ENCODE data around the gene AKT3. TPM values are rescaled to one million over a fixed set of nuclear protein-coding genes. Genes with fewer than 3 reads are reported as not detected.
"Not testable (repeated sequence)": the region's sequence is repeated elsewhere in the genome, so short reads cannot be mapped to it uniquely, and the experiment has no call there.

AKT3 gene
- total RNA-seq, 2 experiments from 2014 or later: 38.2 to 41.4 TPM

DNA sequence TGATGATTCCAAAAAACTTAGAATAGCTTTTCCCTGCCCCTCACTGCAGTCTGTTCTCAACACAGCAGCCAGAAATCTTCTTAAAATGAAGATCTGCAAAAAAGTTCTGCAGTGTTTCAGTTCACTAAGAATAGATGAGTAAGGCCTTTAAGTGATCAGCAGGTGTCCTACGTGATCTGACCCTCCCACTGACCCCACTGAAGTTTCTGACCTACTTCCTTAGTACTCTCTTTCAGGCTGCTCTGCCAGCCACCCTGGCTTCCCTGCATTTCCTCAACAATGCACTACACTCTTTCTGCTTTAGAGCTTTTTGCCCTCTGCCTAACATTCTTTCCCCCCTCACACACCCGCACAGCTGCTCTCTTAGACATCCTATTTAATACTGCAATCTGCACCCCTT, 182.5 kb downstream of the AKT3 start:
- Mint-ChIP-seq H3K4me1 (no peaks in the 10 kb centered on the region), H3K27ac (no peak overlapping the region), H3K9me3 (no peaks in the 10 kb centered on the region), H3K4me3 (no peak overlapping the region), H3K27me3 (no peaks in the 10 kb centered on the region), H3K36me3 (ENCODE audit: low read depth) (peaks cover 13% of the 10 kb centered on the region)
- DNase-seq: no peak
- POLR2A ChIA-PET: no interaction called here
- CTCF ChIA-PET: no interaction called here

- Mint-ChIP-seq H3K36me3 (ENCODE audit: low read depth) (peaks cover 13% of the 10 kb centered on the region), H3K4me1 (no peaks in the 10 kb centered on the region), H3K27me3 (no peaks in the 10 kb centered on the region), H3K9me3 (no peaks in the 10 kb centered on the region), H3K27ac (no peak overlapping the region), H3K4me3 (no peak overlapping the region)
- ChIA-PET POLR2A (no interaction called here), CTCF (no interaction called here)
- no peak for DNase-seq
Measured at GRCh38 chr1:243667133-243667532, 182.9 kb downstream of the AKT3 start.

DNA sequence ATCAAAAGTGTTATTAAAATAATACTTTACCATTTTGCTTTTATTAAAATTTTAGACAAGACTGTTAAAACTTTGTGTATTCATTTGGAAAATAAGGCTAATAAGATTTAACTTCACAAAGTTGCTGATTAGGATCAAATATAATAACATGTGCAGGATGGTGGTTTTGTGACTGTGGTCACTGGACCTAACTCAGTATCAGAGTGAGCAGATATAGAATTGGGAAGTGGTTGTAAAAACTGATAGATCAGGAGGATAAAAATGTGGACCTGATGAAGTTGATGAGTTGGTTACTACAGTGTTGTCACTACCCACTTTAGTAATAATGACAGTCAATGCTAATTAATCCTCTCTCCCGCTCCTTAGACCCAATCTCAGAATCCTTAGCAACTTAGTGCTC, 186.4 kb downstream of the AKT3 start:
- Mint-ChIP-seq H3K4me3 (no peak overlapping the region), H3K9me3 (peaks cover 5% of the 10 kb centered on the region), H3K27me3 (no peaks in the 10 kb centered on the region), H3K36me3 (ENCODE audit: low read depth) (peaks cover 23% of the 10 kb centered on the region), H3K27ac (no peak overlapping the region), H3K4me1 (no peaks in the 10 kb centered on the region)
- POLR2A ChIA-PET: no interaction called here
- CTCF ChIA-PET: no interaction called here
- DNase-seq: no peak

- CTCF ChIA-PET, H3K27me3 Mint-ChIP-seq, H3K4me1 Mint-ChIP-seq, POLR2A ChIA-PET, H3K4me3 Mint-ChIP-seq, DNase-seq, H3K9me3 Mint-ChIP-seq, H3K27ac Mint-ChIP-seq: not testable (repeated sequence)
- H3K36me3 Mint-ChIP-seq (ENCODE audit: low read depth): peaks cover 23% of the 10 kb centered on the region
Measured at GRCh38 chr1:243662169-243662568, 187.9 kb downstream of the AKT3 start.

DNA sequence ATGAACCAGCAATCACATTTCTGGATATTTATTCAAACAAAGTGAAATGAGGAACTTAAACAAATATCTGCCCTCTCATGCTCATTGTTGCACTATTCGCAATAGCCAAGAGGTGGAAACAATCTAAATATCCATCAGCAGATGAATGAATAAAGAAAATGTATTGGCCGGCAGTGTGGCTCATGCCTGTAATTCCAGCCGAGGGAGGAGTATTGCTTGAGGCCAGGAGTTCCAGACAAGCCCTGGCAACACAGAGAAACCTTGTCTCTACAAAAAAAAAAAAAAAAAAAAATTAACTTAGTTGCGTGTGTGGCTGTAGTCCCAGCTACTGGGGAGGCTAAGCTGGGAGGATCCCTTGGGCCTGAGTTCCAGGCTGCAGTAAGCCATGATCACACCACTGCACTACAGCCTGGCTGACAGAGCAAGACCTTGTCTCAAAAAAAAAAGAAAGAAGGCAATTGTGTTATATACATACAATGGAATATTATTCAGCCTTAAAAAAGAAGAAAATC, 191.4 kb downstream of the AKT3 start:
- H3K9me3 Mint-ChIP-seq: peaks cover 7% of the 10 kb centered on the region
- H3K4me3 Mint-ChIP-seq: no peak overlapping the region
- CTCF ChIA-PET: no interaction called here
- H3K27ac Mint-ChIP-seq: no peak overlapping the region
- POLR2A ChIA-PET: no interaction called here
- H3K27me3 Mint-ChIP-seq: no peaks in the 10 kb centered on the region
- no peaks in the 10 kb centered on the region for H3K4me1 Mint-ChIP-seq
- no peak for DNase-seq
- peaks cover 23% of the 10 kb centered on the region for H3K36me3 Mint-ChIP-seq (ENCODE audit: low read depth)

GRCh38 chr1:243657793-243658192, 192.2 kb downstream of the AKT3 start:
- Mint-ChIP-seq H3K27ac (no peak overlapping the region), H3K4me3 (no peak overlapping the region), H3K9me3 (peaks cover 10% of the 10 kb centered on the region), H3K36me3 (ENCODE audit: low read depth) (peaks cover 20% of the 10 kb centered on the region), H3K4me1 (no peaks in the 10 kb centered on the region), H3K27me3 (no peaks in the 10 kb centered on the region)
- CTCF ChIA-PET: no interaction called here
- no peak for DNase-seq
- POLR2A ChIA-PET: no interaction called here

- H3K27ac Mint-ChIP-seq, CTCF ChIA-PET, POLR2A ChIA-PET, H3K27me3 Mint-ChIP-seq, H3K4me3 Mint-ChIP-seq, H3K4me1 Mint-ChIP-seq, DNase-seq: not testable (repeated sequence)
- peaks cover 22% of the 10 kb centered on the region for H3K9me3 Mint-ChIP-seq
- peaks cover 38% of the 10 kb centered on the region for H3K36me3 Mint-ChIP-seq (ENCODE audit: low read depth)
Measured at GRCh38 chr1:243649530-243649929, 200.5 kb downstream of the AKT3 start.

DNA sequence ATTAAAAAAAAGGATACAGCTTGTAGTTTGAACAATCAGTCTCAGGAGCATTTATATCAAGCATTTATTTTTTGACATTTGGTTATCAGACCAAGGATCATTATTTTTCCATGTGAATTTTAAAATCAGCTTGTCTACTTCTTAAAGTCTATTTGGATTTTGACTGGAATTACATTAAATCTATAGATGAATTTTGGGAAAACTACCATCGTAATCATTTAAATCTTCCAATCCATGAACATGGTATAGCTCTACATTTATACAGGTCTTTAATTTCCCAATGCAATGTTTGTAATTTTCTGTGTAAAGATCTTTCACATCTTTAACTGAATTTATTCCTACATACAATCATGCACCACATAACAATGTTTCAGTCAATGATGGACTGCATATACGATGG, 203.2 kb downstream of the AKT3 start:
- no peaks in the 10 kb centered on the region for H3K27me3 Mint-ChIP-seq
- POLR2A ChIA-PET: no interaction called here
- CTCF ChIA-PET: no interaction called here

DNA sequence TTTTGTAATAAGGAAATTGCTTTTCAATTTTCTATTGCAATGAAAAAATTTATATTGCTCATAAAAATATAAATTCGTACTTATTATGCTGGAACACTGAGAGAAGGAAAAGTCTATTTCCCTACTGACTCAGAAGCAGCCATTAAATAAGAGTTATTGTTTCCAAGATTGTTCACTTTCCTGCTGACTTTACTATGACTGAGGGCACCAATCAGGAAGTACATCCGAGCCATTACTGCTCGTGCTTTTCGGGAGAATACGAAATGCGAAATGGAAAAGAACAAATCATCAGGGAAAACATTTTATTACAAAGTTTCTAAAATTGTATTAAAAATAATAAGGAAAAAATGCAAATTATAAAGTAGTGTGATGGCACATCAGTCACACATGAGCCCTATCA, 204.8 kb downstream of the AKT3 start:
- CTCF ChIA-PET: no interaction called here
- Mint-ChIP-seq H3K4me1 (no peaks in the 10 kb centered on the region), H3K4me3 (no peak overlapping the region), H3K36me3 (ENCODE audit: low read depth) (peaks cover 20% of the 10 kb centered on the region), H3K27ac (no peak overlapping the region), H3K27me3 (no peaks in the 10 kb centered on the region), H3K9me3 (peaks cover 4% of the 10 kb centered on the region)
- no peak for DNase-seq
- POLR2A ChIA-PET: no interaction called here

More for the DNA sequence above, 203.2 kb downstream of the AKT3 start:
- Mint-ChIP-seq H3K4me1 (no peaks in the 10 kb centered on the region), H3K4me3 (no peak overlapping the region), H3K36me3 (ENCODE audit: low read depth) (peaks cover 30% of the 10 kb centered on the region), H3K27ac (no peak overlapping the region), H3K9me3 (peaks cover 13% of the 10 kb centered on the region)
- no peak for DNase-seq

DNA sequence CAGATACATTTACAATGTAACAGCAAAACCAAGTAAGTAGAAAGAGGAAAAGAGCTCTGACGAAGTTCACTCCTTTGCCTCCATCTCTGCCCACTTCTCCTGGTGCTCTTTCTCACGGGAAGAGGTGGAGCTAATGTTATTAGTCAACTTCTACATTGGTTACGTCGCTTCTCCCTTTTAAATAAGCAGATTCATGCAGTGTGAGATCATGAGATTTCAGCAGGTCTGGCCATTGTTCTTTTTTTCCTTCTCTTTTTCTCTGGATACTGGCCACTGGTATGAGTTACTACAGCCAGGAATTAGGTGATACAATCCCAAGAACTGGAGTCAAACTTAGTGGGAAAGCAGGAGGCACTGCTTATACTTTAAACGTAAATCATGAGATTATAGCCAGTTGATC, 207.1 kb downstream of the AKT3 start:
- Mint-ChIP-seq H3K27ac (no peak overlapping the region), H3K36me3 (ENCODE audit: low read depth) (peaks cover 25% of the 10 kb centered on the region)
- POLR2A ChIA-PET: no interaction called here

DNA sequence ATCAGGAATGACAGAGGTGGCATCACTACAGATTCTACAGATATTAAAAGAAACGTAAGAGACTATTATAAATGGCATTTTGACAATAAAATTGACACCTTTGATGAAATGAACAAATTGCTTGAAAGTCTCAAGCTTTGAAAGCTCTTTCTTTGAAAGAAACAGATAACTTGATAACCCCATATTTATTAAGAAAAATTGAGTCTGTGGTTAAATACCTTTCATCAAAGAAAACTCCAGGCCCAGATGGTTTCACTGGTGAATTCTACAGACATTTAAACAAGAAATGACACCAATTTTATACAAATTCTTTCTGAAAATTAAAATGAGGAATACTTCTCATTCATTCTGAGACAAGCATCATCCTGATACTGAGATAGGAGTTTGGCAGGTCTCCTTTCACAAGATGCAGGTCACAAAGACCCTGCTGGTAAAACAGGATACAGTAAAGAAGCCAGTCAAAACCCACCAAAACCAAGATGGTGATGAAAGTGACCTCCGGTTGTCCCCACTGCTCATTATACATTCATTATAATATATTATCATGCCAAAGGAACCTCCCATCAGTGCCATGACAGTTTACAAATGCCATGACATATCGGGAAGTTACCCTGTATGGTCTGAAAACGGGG, 210.9 kb downstream of the AKT3 start:
- peaks cover 3% of the 10 kb centered on the region for H3K4me1 Mint-ChIP-seq
- H3K4me3 Mint-ChIP-seq: no peak overlapping the region
- H3K9me3 Mint-ChIP-seq: peaks cover 3% of the 10 kb centered on the region
- peaks cover 13% of the 10 kb centered on the region for H3K36me3 Mint-ChIP-seq (ENCODE audit: low read depth)
- CTCF ChIA-PET: no interaction called here
- H3K27me3 Mint-ChIP-seq: no peaks in the 10 kb centered on the region
- no peak overlapping the region for H3K27ac Mint-ChIP-seq
- no peak for DNase-seq
- POLR2A ChIA-PET: no interaction called here

More for the DNA sequence above, 207.1 kb downstream of the AKT3 start:
- no peaks in the 10 kb centered on the region for H3K27me3 Mint-ChIP-seq
- CTCF ChIA-PET: no interaction called here
- H3K4me1 Mint-ChIP-seq: peaks cover 3% of the 10 kb centered on the region
- H3K4me3 Mint-ChIP-seq: no peak overlapping the region
- DNase-seq: no peak
- peaks cover 3% of the 10 kb centered on the region for H3K9me3 Mint-ChIP-seq

DNA sequence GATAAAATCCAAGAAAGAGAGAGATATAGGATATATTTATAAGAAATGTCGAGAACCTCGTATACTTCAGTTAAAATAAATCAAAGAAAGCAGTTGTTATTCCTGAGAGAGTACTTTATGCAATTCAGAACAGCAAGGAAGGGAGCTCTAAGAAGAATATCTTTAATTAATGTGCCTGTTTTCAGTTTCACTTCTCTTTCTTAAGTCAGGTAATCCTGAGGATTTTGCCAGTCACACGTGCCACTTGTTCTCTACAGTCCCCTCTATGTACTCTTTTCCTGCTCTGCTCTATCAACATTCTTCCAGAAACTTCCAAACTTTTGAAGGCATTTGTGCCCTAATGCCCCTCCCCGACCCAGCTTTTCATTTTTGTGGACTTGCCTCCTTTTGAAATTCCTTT, 211.9 kb downstream of the AKT3 start:
- no peak for DNase-seq
- Mint-ChIP-seq H3K9me3 (peaks cover 3% of the 10 kb centered on the region), H3K4me1 (peaks cover 3% of the 10 kb centered on the region), H3K36me3 (ENCODE audit: low read depth) (peaks cover 13% of the 10 kb centered on the region), H3K4me3 (no peak overlapping the region), H3K27ac (no peak overlapping the region), H3K27me3 (no peaks in the 10 kb centered on the region)
- POLR2A ChIA-PET: no interaction called here
- CTCF ChIA-PET: no interaction called here

DNA sequence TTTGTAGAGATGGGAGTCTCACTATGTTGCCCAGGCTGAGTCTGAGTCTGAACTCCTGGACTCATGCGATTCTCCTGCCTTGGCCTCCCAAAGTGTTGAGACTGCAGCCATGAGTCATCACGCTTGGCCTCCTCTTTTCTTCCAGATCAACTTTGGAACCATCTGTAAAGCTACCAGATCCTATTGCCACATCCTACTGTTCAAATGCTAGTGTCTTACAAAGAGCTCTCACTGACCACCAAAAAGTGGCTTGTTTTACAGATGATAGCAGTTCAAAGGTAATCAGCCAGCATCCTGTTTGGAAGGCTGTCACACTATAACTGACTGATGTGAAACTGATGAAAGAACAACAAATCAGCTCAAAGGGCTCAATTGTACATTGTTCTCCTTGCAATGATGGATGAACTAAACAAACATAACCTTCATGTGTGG, 221.6 kb downstream of the AKT3 start:
- no peak overlapping the region for H3K27ac Mint-ChIP-seq
- H3K4me1 Mint-ChIP-seq: no peaks in the 10 kb centered on the region
- no peak overlapping the region for H3K4me3 Mint-ChIP-seq
- H3K36me3 Mint-ChIP-seq (ENCODE audit: low read depth): peaks cover 34% of the 10 kb centered on the region
- ChIA-PET POLR2A (no interaction called here), CTCF (no interaction called here)
- peaks cover 16% of the 10 kb centered on the region for H3K9me3 Mint-ChIP-seq
- H3K27me3 Mint-ChIP-seq: no peaks in the 10 kb centered on the region
- DNase-seq: no peak

DNA sequence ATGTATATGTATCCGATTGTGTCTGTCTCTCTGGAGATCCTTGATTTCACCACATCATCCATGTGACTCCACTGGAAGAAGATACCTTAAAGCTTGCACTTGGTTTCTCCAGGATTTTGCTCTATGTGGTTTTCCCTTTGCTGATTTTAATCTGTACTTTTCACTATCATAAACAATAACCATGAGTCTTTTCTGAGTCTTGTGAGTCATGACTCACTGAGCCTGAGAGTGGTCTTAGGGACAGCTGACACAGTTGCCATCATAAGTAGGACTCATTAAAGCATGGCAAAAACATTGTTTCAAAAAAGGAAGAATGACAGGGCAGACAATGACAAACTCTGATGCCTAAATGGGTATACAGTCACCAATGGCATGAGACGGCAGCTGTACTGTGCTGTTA, 226.2 kb downstream of the AKT3 start:
- no peak for DNase-seq
- Mint-ChIP-seq H3K4me1 (no peaks in the 10 kb centered on the region), H3K9me3 (peaks cover 20% of the 10 kb centered on the region), H3K27ac (no peak overlapping the region), H3K36me3 (ENCODE audit: low read depth) (peaks cover 44% of the 10 kb centered on the region), H3K4me3 (no peak overlapping the region), H3K27me3 (no peaks in the 10 kb centered on the region)
- POLR2A ChIA-PET: no interaction called here
- CTCF ChIA-PET: interaction anchor here (0.6 kb wide), 1 partner anchor 611 kb away, joined by 4 read pairs; no protein-coding TSS in a partner anchor
